Spleen (tissue), 11 donors: ENCODE results near the gene TMEM135. TPM values are rescaled to one million over a fixed set of nuclear protein-coding genes. Genes with fewer than 3 reads are reported as not detected.
A peak's percentile ranks its signal among the peaks of the same experiment; 100 is the strongest.

Experiments used
- DNase-seq: peaks from one replicate; pipeline ENCODE4 v3.0.0-alpha.2; 2020
- H3K27ac ChIP-seq, 8 donors: fragments of 200-600 bp; sonication (generic) in 7 of 8; 1 replicate in 4 of 8; 2 replicates in 4 of 8; pipeline versions ENCODE4 v1.5.0 to v1.8.0; 2016 to 2021; ENCODE audit warnings: inconsistent platforms in 4 of 8, mild to moderate bottlenecking in 4 of 8, moderate library complexity in 1 of 8
- H3K27me3 ChIP-seq, 7 donors: fragments of 200-600 bp; sonication (generic) in 6 of 7; replicated peaks in 1 of 7; 1 replicate in 4 of 7; 2 replicates in 3 of 7; pipeline versions ENCODE4 v1.5.0 to v1.8.0; 2016 to 2021; ENCODE audit warnings: inconsistent platforms in 3 of 7, mild to moderate bottlenecking in 1 of 7
- H3K36me3 ChIP-seq, 6 donors: fragments of 200-600 bp; sonication (generic) in 5 of 6; 1 replicate in 4 of 6; 2 replicates in 2 of 6; pipeline versions ENCODE4 v1.5.0 to v1.8.0; 2016 to 2021; ENCODE audit warnings: inconsistent platforms in 2 of 6
- H3K4me1 ChIP-seq, 6 donors: fragments of 200-600 bp; sonication (generic) in 5 of 6; 1 replicate in 3 of 6; 2 replicates in 3 of 6; pipeline versions ENCODE4 v1.5.0 to v1.8.0; 2016 to 2021; ENCODE audit warnings: inconsistent platforms in 3 of 6
- H3K4me3 ChIP-seq, 8 donors: fragments of 200-600 bp; sonication (generic) in 7 of 8; 1 replicate in 4 of 8; 2 replicates in 4 of 8; pipeline versions ENCODE4 v1.5.0 to v1.8.0; 2016 to 2021; ENCODE audit warnings: inconsistent platforms in 4 of 8, mild to moderate bottlenecking in 4 of 8, moderate library complexity in 2 of 8
- H3K9me3 ChIP-seq, 8 donors: fragments of 200-600 bp; sonication (generic) in 7 of 8; 1 replicate in 4 of 8; 2 replicates in 4 of 8; pipeline versions ENCODE4 v1.5.0 to v1.8.0; 2016 to 2021; ENCODE audit warnings: inconsistent platforms in 4 of 8
- POLR2A ChIP-seq, 3 donors: fragments of 450-650 bp; IDR thresholded peaks; one replicate each; pipeline ENCODE4 v1.5.1; 2017; ENCODE audit warnings: antibody characterized with exemption in 3 of 3, mild to moderate bottlenecking in 1 of 3
- POLR2AphosphoS5 ChIP-seq, 3 donors: sonication (generic); formaldehyde crosslinking; IDR thresholded peaks; one replicate each; pipeline ENCODE4 v1.5.1; 2017; ENCODE audit warnings: antibody characterized with exemption in 3 of 3
- WGBS, 5 donors: extraction: QIAGEN DNeasy Blood & Tissue Kit in 3 of 5; methylation state at CpG; one replicate each; pipeline versions ENCODE4 v1.1.5 to v1.1.7; 2013 to 2018; 5-methylcytosine and 5-hydroxymethylcytosine counted together
- intact Hi-C: fragments of 100-400 bp; cut with DNase I; formaldehyde crosslinking; loops from one replicate; pipeline ENCODE4 v1.15.0; 2023; ENCODE audit warnings: low total_unique reads
- polyA plus RNA-seq, 3 donors: library from polyadenylated mRNA; stranded (reverse); fragments of 200-250 nt; gene quantifications; one replicate each; pipeline ENCODE4 v1.2.1, GENCODE V29; 2013
- total RNA-seq, 7 donors: library from RNA; depleted of rRNA in 3 of 7; stranded (reverse); fragments of >200 nt in 3 of 7; fragmentation: NEBNext Ultra II Directional in 4 of 7; extraction: Animal tissue kit (Norgen Biotek cat#: 25700) in 4 of 7; gene quantifications; one replicate each; pipeline versions ENCODE4 v1.1.0 to v1.2.1, GENCODE V29; 2016 to 2021
- TF ChIP-seq, protein P1 (sequence below), 11 experiments: fragments of 200-600 bp in 7 of 11; fragments of 450-650 bp in 4 of 11; sonication (generic) in 4 of 11; IDR thresholded peaks in 8 of 11; conservative IDR thresholded peaks in 3 of 11; 1 replicate in 7 of 11; 2 replicates in 4 of 11; pipeline versions ENCODE4 v1.4.0 to v1.8.0; 2016 to 2021; ENCODE audit warnings: antibody characterized with exemption in 11 of 11, inconsistent platforms in 4 of 11, mild to moderate bottlenecking in 1 of 11
- donor health status: healthy with polysubstance abuse.
- donor health status: DM: no; HTN: no; CAD: no; lungs with moderate emphysema.
- donor health status: DM: no; HTN: no; CAD: no.
- donor health status: Bipolar disorder and iron deficiency.
- donor health status: healthy.
- donor health status: DM: no; HTN: no; CAD: no.
- donor health status: DM: yes; HTN: yes; CAD: no.

TMEM135 gene
- total and polyA plus RNA-seq, 10 donors: 3.5 to 31.7 (median 20.7) TPM

DNA sequence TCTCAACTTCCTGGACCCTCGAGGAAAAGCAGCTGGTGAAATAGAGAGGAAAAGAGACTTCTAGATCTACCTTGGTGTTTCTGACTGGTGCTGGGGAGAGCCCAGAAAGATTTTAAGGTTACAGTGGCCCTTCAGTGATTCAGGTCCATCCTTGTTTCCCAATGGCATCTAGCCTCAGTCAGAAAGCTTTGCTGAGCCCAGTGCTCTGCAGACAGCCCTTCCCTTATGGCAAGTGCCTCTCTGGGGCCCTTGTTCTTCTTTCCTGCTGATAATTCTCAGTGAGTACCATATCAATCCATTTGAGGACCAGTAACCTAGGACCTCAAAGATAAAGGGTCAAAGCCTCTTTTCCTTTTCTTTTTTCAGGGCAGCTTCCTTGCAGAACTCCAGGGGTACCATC lies 25.1 kb upstream of the TMEM135 start:
- 13 to 35% (median 27%) methylated on average over 1 of the region's 1 CpG for WGBS, 5 donors

DNA sequence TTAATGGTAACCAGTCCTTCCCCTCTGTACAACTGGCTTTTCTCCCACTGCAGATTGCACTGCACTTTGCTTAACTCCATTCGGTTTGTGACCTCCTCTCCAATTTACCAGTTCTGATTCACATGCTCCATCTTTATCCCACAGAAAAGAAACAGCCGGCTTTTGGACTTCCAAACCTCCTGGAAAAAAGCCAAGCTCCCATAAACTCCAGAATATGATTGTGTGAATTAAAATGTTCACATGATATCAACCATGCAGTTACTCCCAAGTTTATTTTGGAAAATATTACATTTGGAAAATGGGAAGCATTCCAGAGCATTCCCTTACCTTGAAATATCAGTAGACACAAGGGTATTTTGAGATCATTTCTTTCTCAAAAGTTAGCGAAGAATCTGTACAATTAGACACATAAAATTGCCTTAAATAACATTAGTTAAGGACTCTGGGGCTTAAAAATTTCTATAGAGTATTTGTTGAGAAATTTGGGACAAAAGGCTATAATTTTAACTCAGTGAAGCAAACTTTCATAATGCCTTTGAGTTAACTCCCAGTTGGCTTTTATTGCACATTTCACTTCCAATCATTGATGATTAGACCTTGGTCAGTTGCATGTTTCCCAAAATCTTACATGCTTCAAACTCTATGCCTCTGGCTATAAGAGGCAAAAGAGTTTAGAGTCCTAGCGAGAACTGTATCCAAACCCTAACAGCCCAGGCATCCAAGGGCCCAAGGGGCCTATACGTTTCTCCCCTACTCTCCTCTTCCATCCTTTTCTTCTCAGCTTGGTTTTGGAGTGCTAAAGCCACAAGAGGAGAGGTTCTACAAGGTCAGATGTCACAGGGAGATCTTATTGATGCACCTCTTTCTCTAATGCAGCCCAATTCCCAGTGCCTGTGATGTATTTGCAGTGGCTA lies 23.6 kb upstream of the TMEM135 start:
- no peak for DNase-seq
- TF ChIP-seq POLR2AphosphoS5 (IDR thresholded peaks at IDR 0.05) (no peak), POLR2A (IDR thresholded peaks at IDR 0.05) (no peak)
- TF ChIP-seq, protein P1, sequence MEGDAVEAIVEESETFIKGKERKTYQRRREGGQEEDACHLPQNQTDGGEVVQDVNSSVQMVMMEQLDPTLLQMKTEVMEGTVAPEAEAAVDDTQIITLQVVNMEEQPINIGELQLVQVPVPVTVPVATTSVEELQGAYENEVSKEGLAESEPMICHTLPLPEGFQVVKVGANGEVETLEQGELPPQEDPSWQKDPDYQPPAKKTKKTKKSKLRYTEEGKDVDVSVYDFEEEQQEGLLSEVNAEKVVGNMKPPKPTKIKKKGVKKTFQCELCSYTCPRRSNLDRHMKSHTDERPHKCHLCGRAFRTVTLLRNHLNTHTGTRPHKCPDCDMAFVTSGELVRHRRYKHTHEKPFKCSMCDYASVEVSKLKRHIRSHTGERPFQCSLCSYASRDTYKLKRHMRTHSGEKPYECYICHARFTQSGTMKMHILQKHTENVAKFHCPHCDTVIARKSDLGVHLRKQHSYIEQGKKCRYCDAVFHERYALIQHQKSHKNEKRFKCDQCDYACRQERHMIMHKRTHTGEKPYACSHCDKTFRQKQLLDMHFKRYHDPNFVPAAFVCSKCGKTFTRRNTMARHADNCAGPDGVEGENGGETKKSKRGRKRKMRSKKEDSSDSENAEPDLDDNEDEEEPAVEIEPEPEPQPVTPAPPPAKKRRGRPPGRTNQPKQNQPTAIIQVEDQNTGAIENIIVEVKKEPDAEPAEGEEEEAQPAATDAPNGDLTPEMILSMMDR (IDR thresholded peaks at IDR 0.05 in 8 of 11, conservative IDR thresholded peaks at IDR 0.05 in 3 of 11): no peak
- Histone ChIP-seq H3K36me3 (no peaks in the 10 kb centered on the region), H3K4me3 (no peak overlapping the region), H3K27me3 (no peaks in the 10 kb centered on the region), H3K27ac (no peak overlapping the region), H3K4me1 (no peaks in the 10 kb centered on the region), H3K9me3 (no peaks in the 10 kb centered on the region)
- 75 to 88% (median 83%) methylated on average over 5 of the region's 5 CpGs for WGBS, 5 donors
- intact Hi-C loops: no loop called here

More for the DNA sequence above, 25.1 kb upstream of the TMEM135 start:
- intact Hi-C loops: no loop called here
- H3K36me3 ChIP-seq: no peaks in the 10 kb centered on the region
- no peak for DNase-seq
- H3K9me3 ChIP-seq: no peaks in the 10 kb centered on the region
- no peak overlapping the region for H3K27ac ChIP-seq
- H3K27me3 ChIP-seq: no peaks in the 10 kb centered on the region
- no peak overlapping the region for H3K4me3 ChIP-seq
- TF ChIP-seq, protein P1 (IDR thresholded peaks at IDR 0.05 in 8 of 11, conservative IDR thresholded peaks at IDR 0.05 in 3 of 11): no peak
- TF ChIP-seq POLR2AphosphoS5 (IDR thresholded peaks at IDR 0.05): no peak
- TF ChIP-seq POLR2A (IDR thresholded peaks at IDR 0.05): no peak
- no peaks in the 10 kb centered on the region for H3K4me1 ChIP-seq

DNA sequence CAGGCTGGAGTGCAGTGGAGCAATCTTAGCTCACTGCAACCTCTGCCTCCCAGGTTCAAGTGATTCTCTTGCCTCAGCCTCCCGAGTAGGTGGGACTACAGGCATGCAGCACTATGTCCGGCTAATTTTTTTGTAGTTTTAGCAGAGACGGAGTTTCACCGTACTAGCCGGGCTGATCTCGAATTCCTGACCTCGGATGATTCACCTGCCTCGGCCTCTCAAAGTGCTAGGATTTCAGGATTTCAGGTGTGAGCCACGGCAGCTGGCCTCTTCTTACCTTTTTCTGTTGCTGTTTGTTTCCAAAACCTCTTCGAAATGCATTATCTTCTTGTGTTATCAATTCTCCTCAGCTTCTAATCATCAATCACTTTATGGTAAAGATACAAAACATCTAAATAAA lies 22.1 kb upstream of the TMEM135 start:
- intact Hi-C loops: no loop called here
- DNase-seq: no peak
- H3K27ac ChIP-seq: no peak overlapping the region
- no peaks in the 10 kb centered on the region for H3K27me3 ChIP-seq
- 88 to 95% (median 93%) methylated on average over 10 of the region's 10 CpGs for WGBS, 5 donors
- TF ChIP-seq POLR2A (IDR thresholded peaks at IDR 0.05) (no peak), POLR2AphosphoS5 (IDR thresholded peaks at IDR 0.05) (no peak)
- TF ChIP-seq, protein P1 (IDR thresholded peaks at IDR 0.05 in 8 of 11, conservative IDR thresholded peaks at IDR 0.05 in 3 of 11): no peak
- no peaks in the 10 kb centered on the region for H3K9me3 ChIP-seq
- H3K4me1 ChIP-seq: peaks cover 0 to 5% (median 0%) of the 10 kb centered on the region in 6 donors
- no peak overlapping the region for H3K4me3 ChIP-seq
- H3K36me3 ChIP-seq: no peaks in the 10 kb centered on the region

DNA sequence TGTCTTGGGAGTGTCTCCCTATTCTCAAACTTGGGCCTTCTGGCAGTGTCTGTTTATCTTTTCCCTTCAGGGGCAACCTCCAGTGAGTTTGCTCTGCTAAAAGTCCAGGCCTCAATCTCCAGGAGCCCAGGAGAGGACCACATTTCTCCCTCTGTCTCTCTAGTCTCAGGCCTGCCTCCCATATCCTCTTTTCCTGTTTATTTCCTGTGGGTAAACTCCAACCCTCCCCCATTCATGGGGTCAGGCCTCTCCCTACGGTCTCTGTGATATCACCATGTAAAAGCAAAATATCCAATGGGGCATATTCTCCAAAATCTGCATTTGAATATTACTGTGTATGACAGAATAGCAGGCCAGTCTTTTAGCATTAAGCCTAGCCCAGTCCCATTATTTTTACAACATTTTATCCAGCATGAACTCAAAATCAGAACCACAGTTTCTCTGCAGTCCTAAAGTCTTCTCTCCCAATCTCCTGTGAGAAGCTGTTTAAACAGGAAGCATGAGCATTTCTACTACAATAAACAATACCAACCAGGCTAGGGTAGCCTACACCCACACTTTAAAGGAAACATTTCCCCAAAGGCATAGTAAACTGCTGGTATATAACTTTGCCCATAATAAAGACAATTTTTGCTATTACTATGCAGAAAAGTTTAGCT lies 18.0 kb upstream of the TMEM135 start:
- no peaks in the 10 kb centered on the region for H3K27me3 ChIP-seq
- TF ChIP-seq POLR2A (IDR thresholded peaks at IDR 0.05): no peak
- TF ChIP-seq POLR2AphosphoS5 (IDR thresholded peaks at IDR 0.05): no peak
- TF ChIP-seq, protein P1 (IDR thresholded peaks at IDR 0.05 in 8 of 11, conservative IDR thresholded peaks at IDR 0.05 in 3 of 11): no peak
- 34 to 70% (median 41%) methylated on average over 1 of the region's 1 CpG for WGBS, 5 donors

More for the DNA sequence above, 18.0 kb upstream of the TMEM135 start:
- Histone ChIP-seq H3K36me3 (no peaks in the 10 kb centered on the region), H3K9me3 (no peaks in the 10 kb centered on the region), H3K4me1 (peaks cover 0 to 5% (median 0%) of the 10 kb centered on the region in 6 donors), H3K4me3 (no peak overlapping the region), H3K27ac (peak overlapping the region in 2 of 8 donors; percentile 27 to 30)
- no peak for DNase-seq
- intact Hi-C loops: no loop called here
